Measurements from ENCODE around the gene BUB1. TPM values are rescaled to one million over a fixed set of nuclear protein-coding genes. Genes with fewer than 3 reads are reported as not detected.

Gene BUB1
- total RNA-seq, 1 experiment from 2014 or later: 80.2 TPM

DNA sequence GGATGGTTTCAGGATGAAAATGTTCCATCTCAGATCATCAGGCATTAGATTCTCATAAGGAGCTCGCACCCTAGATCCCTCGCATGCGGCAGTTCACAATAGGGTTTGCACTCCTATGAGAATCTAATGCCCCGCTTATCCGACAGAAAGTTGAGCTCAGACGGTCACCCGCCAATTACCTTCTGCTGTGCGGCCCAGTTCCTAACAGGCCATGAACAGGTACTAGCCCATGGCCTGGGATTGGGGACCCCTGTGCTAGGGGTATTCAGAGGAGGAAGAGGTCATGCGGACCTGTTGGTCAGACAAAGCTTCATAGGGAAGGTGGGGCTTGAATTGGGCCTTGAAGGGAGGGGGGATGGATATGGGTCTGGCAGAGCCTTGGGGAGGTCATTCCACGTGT, 4.4 kb upstream of the BUB1 start:
- no peak overlapping the region for H3K4me2 ChIP-seq (ENCODE audit: low read length)
- RAD21 ChIA-PET (ENCODE audit: low non-redundant PET in 1 of 2, low total read pairs in 2 of 2, uncharacterized antibody in 2 of 2, unreplicated experiment in 2 of 2): no interaction called here
- POLR2A ChIA-PET: no interaction called here
- CTCF ChIA-PET: no interaction called here
- peaks cover 0 to 4% of the 10 kb centered on the region in 2 experiments; a peak in 1 of 4 replicates for H3K9me3 ChIP-seq (ENCODE audit: control insufficient read depth in 1 of 2, insufficient read depth in 1 of 2, low read depth in 1 of 2, low read length in 2 of 2)
- intact Hi-C loops (cut with micrococcal nuclease): no loop called here
- no peak overlapping the region for H3K27ac ChIP-seq (ENCODE audit: low read depth, low read length)
- no peaks in the 10 kb centered on the region for H3K36me3 ChIP-seq (ENCODE audit: control insufficient read depth in 1 of 2, insufficient read depth in 2 of 2, low read length in 2 of 2)
- DNase-seq (ENCODE audit: low read depth, low spot score) (no peak), ATAC-seq (no peak)
- BruUV-seq (replicated peaks): no TSS peak
- H3K9ac ChIP-seq (ENCODE audit: low read length): no peak overlapping the region
- H2AFZ ChIP-seq (ENCODE audit: low read depth, low read length, poor library complexity, severe bottlenecking): no peak overlapping the region
- no peaks in the 10 kb centered on the region for H3K27me3 ChIP-seq (ENCODE audit: insufficient read depth, low read length)
- no peak for TF ChIP-seq EZH2phosphoT487 (IDR thresholded peaks at IDR 0.05; ENCODE audit: borderline replicate concordance)
- TF ChIP-seq EGR1 (IDR thresholded peaks at IDR 0.05; ENCODE audit: low read depth): no peak
- TF ChIP-seq, protein P1, sequence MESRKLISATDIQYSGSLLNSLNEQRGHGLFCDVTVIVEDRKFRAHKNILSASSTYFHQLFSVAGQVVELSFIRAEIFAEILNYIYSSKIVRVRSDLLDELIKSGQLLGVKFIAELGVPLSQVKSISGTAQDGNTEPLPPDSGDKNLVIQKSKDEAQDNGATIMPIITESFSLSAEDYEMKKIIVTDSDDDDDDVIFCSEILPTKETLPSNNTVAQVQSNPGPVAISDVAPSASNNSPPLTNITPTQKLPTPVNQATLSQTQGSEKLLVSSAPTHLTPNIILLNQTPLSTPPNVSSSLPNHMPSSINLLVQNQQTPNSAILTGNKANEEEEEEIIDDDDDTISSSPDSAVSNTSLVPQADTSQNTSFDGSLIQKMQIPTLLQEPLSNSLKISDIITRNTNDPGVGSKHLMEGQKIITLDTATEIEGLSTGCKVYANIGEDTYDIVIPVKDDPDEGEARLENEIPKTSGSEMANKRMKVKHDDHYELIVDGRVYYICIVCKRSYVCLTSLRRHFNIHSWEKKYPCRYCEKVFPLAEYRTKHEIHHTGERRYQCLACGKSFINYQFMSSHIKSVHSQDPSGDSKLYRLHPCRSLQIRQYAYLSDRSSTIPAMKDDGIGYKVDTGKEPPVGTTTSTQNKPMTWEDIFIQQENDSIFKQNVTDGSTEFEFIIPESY (IDR thresholded peaks at IDR 0.05; ENCODE audit: extremely low read depth, insufficient replicate concordance, low read length): no peak
- TF ChIP-seq ZFX (IDR thresholded peaks at IDR 0.05): no peak
- no peak for TF ChIP-seq TCF7L2 (IDR thresholded peaks at IDR 0.05; ENCODE audit: borderline replicate concordance, extremely low read depth, insufficient read depth, insufficient read length)
- TF ChIP-seq ELF1 (IDR thresholded peaks at IDR 0.05; ENCODE audit: borderline replicate concordance, low read depth): no peak
- TF ChIP-seq SP1 (IDR thresholded peaks at IDR 0.05; ENCODE audit: low read depth): no peak
- no peak for TF ChIP-seq JUND (IDR thresholded peaks at IDR 0.05)
- H3K4me3 ChIP-seq (replicated peaks in 1 of 2; ENCODE audit: low read depth in 1 of 2, low read length in 2 of 2): no peak overlapping the region
- no peaks in the 10 kb centered on the region for H3K9me2 ChIP-seq (ENCODE audit: insufficient read depth)
- no peaks in the 10 kb centered on the region; the same call in 1 of the 2 replicates for H4K20me1 ChIP-seq (ENCODE audit: insufficient read depth)
- peaks cover 7 to 10% of the 10 kb centered on the region in 2 experiments for H3K4me1 ChIP-seq (ENCODE audit: control insufficient read depth in 1 of 2, insufficient read depth in 2 of 2, low read length in 2 of 2)
- H3K79me2 ChIP-seq (ENCODE audit: insufficient read depth, low read length): peaks cover 6% of the 10 kb centered on the region

DNA sequence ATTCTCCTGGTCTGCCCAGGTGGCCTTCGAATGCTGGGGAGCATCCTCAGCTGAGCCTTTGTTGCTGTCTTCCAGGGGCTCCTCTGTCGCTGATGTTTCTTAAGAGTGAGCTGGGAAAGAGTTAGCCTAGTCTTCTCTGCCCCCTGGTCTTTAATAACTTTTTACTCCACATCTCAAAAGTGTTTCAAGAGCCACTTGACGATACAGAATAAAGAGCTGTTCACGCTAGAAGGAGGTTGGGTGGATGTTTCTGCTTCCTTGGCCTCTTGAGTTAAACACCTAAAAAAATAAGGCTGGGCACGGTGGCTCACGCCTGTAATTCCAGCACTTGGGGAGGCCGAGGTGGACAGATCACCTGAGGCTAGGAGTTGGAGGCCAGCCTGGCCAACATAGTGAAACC, 2.8 kb upstream of the BUB1 start:
- no peaks in the 10 kb centered on the region for H3K27me3 ChIP-seq (ENCODE audit: insufficient read depth, low read length)
- no peak overlapping the region for H3K9ac ChIP-seq (ENCODE audit: low read length)
- H3K27ac ChIP-seq (ENCODE audit: low read depth, low read length): no peak overlapping the region
- no peak for TF ChIP-seq RAD21 (IDR thresholded peaks at IDR 0.05; ENCODE audit: low read depth)
- no peak for TF ChIP-seq EGR1 (IDR thresholded peaks at IDR 0.05; ENCODE audit: low read depth)
- no peak for TF ChIP-seq ZFX (IDR thresholded peaks at IDR 0.05)
- no peak for TF ChIP-seq CEBPB (IDR thresholded peaks at IDR 0.05; ENCODE audit: low read depth)
- TF ChIP-seq, protein P2, sequence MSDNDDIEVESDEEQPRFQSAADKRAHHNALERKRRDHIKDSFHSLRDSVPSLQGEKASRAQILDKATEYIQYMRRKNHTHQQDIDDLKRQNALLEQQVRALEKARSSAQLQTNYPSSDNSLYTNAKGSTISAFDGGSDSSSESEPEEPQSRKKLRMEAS (IDR thresholded peaks at IDR 0.05): no peak
- no peak for TF ChIP-seq TCF7L2 (IDR thresholded peaks at IDR 0.05; ENCODE audit: borderline replicate concordance, extremely low read depth, insufficient read depth, insufficient read length)
- no peak for TF ChIP-seq FOSL1 (IDR thresholded peaks at IDR 0.05; ENCODE audit: low read depth)
- TF ChIP-seq JUND (IDR thresholded peaks at IDR 0.05): no peak
- no peak for TF ChIP-seq SRF (IDR thresholded peaks at IDR 0.05; ENCODE audit: low read depth)
- TF ChIP-seq SIN3A (IDR thresholded peaks at IDR 0.05; ENCODE audit: low read depth): no peak
- no peak for TF ChIP-seq CBX3 (IDR thresholded peaks at IDR 0.05; ENCODE audit: low read depth)
- TF ChIP-seq ELF1 (IDR thresholded peaks at IDR 0.05; ENCODE audit: borderline replicate concordance, low read depth): no peak
- H3K4me2 ChIP-seq (ENCODE audit: low read length): no peak overlapping the region
- no peaks in the 10 kb centered on the region for H3K9me3 ChIP-seq (ENCODE audit: control insufficient read depth in 1 of 2, insufficient read depth in 1 of 2, low read depth in 1 of 2, low read length in 2 of 2)
- intact Hi-C loops (cut with micrococcal nuclease): no loop called here
- POLR2A ChIA-PET: no interaction called here
- H3K79me2 ChIP-seq (ENCODE audit: insufficient read depth, low read length): peaks cover 21% of the 10 kb centered on the region
- ATAC-seq (no peak), DNase-seq (ENCODE audit: low read depth, low spot score) (no peak)
- no peaks in the 10 kb centered on the region for H3K9me2 ChIP-seq (ENCODE audit: insufficient read depth)
- CTCF ChIA-PET: no interaction called here
- RAD21 ChIA-PET (ENCODE audit: low non-redundant PET in 1 of 2, low total read pairs in 2 of 2, uncharacterized antibody in 2 of 2, unreplicated experiment in 2 of 2): no interaction called here
- no TSS peak for BruUV-seq (replicated peaks)
- H2AFZ ChIP-seq (ENCODE audit: low read depth, low read length, poor library complexity, severe bottlenecking): no peak overlapping the region
- no peak overlapping the region for H3K4me3 ChIP-seq (replicated peaks in 1 of 2; ENCODE audit: low read depth in 1 of 2, low read length in 2 of 2)
- no peaks in the 10 kb centered on the region; the same call in 1 of the 2 replicates for H4K20me1 ChIP-seq (ENCODE audit: insufficient read depth)
- no peaks in the 10 kb centered on the region for H3K36me3 ChIP-seq (ENCODE audit: control insufficient read depth in 1 of 2, insufficient read depth in 2 of 2, low read length in 2 of 2)
- H3K4me1 ChIP-seq (ENCODE audit: control insufficient read depth in 1 of 2, insufficient read depth in 2 of 2, low read length in 2 of 2): peaks cover 13 to 22% of the 10 kb centered on the region in 2 experiments
